ENCODE data around the gene MIGA2.

DNA sequence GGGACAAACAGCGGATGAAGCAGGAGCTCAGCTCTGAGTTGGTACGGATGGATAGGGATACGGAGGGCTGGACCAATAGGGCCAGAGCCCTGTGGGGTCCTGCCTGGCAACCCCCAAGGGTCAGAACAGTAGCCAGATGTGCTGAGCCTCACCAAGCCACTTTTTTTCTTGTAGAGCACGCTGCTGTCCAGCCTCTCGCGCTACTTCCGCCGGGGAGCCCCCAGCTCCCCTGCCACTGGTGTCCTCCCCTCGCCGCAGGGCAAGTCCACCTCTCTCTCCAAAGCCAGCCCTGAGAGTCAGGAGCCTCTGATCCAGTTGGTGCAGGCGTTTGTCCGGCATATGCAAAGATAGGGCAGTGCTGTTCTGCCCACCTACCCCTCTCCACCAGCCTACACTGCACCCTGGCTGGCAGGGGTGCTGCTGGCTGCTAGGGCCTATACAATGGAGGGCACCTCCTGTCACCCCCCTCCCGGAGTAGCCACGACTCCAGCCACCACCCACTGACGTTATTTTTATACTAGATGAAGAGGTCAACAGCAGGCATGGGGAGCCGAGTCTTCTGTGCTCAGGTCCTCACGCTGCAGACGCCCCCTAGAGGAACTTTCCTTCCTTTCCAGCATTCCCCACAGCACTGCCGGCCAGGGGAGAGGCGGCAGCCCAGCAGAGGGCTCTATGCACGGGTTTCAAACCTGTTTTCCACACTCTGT lies 29.9 kb upstream of the MIGA2 start:
- TF ChIP-seq, protein P1, sequence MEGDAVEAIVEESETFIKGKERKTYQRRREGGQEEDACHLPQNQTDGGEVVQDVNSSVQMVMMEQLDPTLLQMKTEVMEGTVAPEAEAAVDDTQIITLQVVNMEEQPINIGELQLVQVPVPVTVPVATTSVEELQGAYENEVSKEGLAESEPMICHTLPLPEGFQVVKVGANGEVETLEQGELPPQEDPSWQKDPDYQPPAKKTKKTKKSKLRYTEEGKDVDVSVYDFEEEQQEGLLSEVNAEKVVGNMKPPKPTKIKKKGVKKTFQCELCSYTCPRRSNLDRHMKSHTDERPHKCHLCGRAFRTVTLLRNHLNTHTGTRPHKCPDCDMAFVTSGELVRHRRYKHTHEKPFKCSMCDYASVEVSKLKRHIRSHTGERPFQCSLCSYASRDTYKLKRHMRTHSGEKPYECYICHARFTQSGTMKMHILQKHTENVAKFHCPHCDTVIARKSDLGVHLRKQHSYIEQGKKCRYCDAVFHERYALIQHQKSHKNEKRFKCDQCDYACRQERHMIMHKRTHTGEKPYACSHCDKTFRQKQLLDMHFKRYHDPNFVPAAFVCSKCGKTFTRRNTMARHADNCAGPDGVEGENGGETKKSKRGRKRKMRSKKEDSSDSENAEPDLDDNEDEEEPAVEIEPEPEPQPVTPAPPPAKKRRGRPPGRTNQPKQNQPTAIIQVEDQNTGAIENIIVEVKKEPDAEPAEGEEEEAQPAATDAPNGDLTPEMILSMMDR (conservative IDR thresholded peaks at IDR 0.05 in 1 of 2, IDR thresholded peaks at IDR 0.05 in 1 of 2; ENCODE audit: extremely low read depth in 1 of 2, insufficient read depth in 1 of 2, low read depth in 1 of 2, low read length in 2 of 2), result peak; percentile 84 to 88
- no peak for TF ChIP-seq EZH2 (IDR thresholded peaks at IDR 0.05; ENCODE audit: borderline replicate concordance, low read length)

Data from mammary epithelial cell (primary cell).